Ectodermal cell (in vitro differentiated cells): Measurements from ENCODE around the gene MARVELD2.
"Not testable (repeated sequence)": the region's sequence is repeated elsewhere in the genome, so short reads cannot be mapped to it uniquely, and the experiment has no call there.

Experiments
- H3K27ac ChIP-seq: 2 replicates; pipeline ENCODE4 v1.7.0; 2013; ENCODE audit warnings: mild to moderate bottlenecking, low read depth, low read length; ENCODE audit not compliant: insufficient read depth, poor library complexity, severe bottlenecking
- H3K27me3 ChIP-seq: 2 replicates; pipeline ENCODE4 v1.7.0; 2013; ENCODE audit warnings: mild to moderate bottlenecking, low read length; ENCODE audit not compliant: insufficient read depth, control insufficient read depth, poor library complexity, severe bottlenecking
- H3K36me3 ChIP-seq: one replicate; pipeline ENCODE4 v1.7.0; 2013; ENCODE audit warnings: low read length; ENCODE audit not compliant: control insufficient read depth, insufficient read depth
- H3K4me1 ChIP-seq: one replicate; pipeline ENCODE4 v1.7.0; 2013; ENCODE audit warnings: low read length; ENCODE audit not compliant: control insufficient read depth, insufficient read depth
- H3K4me3 ChIP-seq: 2 replicates; pipeline ENCODE4 v1.7.0; 2013; ENCODE audit warnings: low read depth, low read length, control low read depth; ENCODE audit not compliant: insufficient read depth
- H3K9me3 ChIP-seq: 2 replicates; pipeline ENCODE4 v1.7.0; 2013; ENCODE audit warnings: mild to moderate bottlenecking, low read length, moderate library complexity; ENCODE audit not compliant: control insufficient read depth
- WGBS, 2 experiments: methylation state at CpG; one replicate each; pipeline ENCODE4 v1.1.7; 2013; ENCODE audit warnings: missing lambda C conversion rate in 2 of 2; 5-methylcytosine and 5-hydroxymethylcytosine counted together

The MARVELD2 gene

DNA sequence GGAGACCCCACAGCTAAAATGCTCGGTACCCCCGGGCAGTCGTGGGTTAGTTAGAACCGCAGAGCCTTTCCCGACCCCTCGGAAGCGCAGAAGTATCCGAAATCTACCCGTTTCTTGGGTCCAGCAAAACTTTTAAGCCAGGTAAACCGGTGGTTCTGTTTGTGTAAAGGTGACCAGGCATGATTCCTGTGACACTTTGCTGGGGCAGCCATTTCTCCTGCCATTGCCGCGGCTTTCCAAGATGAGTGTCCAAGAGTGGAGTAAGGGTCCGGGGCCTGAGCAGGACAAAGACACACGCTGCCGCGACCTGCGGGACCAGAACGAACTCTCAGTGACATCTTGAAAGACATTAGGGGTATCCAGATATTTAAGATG is 655 bp downstream of the MARVELD2 start:
- Histone ChIP-seq H3K27me3 (peaks cover 20% of the 10 kb centered on the region), H3K4me3 (peak overlapping the region; percentile 69), H3K27ac (no peak overlapping the region), H3K36me3 (peaks cover 6% of the 10 kb centered on the region), H3K4me1 (no peaks in the 10 kb centered on the region), H3K9me3 (no peaks in the 10 kb centered on the region)
- 3 to 5% methylated on average over 18 of the region's 18 CpGs for WGBS, 2 experiments

DNA sequence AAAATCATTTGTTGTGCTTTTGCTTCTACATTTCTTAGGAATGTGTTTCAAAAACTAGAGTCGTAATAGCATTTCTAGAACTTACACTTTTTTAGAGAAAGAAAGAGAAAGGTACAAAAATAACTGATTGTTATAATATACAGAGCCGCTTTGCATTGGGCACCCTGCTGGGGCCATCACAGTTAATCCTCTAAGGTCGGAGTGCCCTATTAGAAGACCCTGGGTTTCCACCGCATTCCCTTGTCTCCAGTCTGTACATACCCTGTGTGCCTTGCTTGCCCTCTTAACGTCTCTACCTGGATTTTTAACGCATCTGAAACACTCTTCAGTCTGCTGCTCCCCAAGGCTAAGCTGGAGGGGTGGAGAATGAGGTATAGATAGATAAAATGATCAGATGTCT is 1.3 kb downstream of the MARVELD2 start:
- peaks cover 20% of the 10 kb centered on the region for H3K27me3 ChIP-seq
- peak overlapping the region; percentile 69 for H3K4me3 ChIP-seq
- H3K9me3 ChIP-seq, result no peaks in the 10 kb centered on the region
- H3K4me1 ChIP-seq, result no peaks in the 10 kb centered on the region
- 25 to 27% methylated on average over 5 to 6 of the region's 6 CpGs for WGBS, 2 experiments
- H3K27ac ChIP-seq, result no peak overlapping the region
- peaks cover 6% of the 10 kb centered on the region for H3K36me3 ChIP-seq

GRCh38 chr5:69416699-69417098 is 1.8 kb downstream of the MARVELD2 start:
- H3K9me3 ChIP-seq, result no peaks in the 10 kb centered on the region
- H3K4me1 ChIP-seq, result no peaks in the 10 kb centered on the region
- peaks cover 20% of the 10 kb centered on the region for H3K27me3 ChIP-seq
- H3K4me3 ChIP-seq, result no peak overlapping the region
- no peak overlapping the region for H3K27ac ChIP-seq
- H3K36me3 ChIP-seq, result peaks cover 1% of the 10 kb centered on the region

DNA sequence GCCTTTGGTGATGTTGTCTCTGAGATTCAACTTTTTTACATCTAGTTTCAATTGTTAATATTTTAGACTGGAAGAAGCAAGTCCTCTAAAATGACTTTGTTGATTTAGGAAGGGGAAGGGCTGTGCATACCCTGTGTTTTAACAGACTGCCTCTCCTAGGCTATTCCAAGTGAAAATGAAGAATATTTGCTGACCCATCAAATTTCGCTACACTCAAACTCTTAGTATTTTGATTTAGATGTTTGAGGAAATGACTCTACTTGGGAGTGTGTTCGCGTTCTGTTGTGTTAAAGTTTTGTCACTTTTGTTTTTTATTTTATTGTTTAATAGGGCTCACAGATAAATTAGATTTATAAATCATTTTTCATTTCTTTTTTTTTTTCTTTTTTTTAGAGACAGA is 3.6 kb downstream of the MARVELD2 start:
- no peaks in the 10 kb centered on the region for H3K36me3 ChIP-seq
- no peaks in the 10 kb centered on the region for H3K9me3 ChIP-seq
- H3K4me1 ChIP-seq, result no peaks in the 10 kb centered on the region
- no peak overlapping the region for H3K4me3 ChIP-seq
- H3K27ac ChIP-seq, result no peak overlapping the region
- 97% methylated on average over 3 of the region's 3 CpGs; no CpG with 5 or more reads in 1 of the 2 experiments for WGBS, 2 experiments
- H3K27me3 ChIP-seq, result peaks cover 20% of the 10 kb centered on the region

GRCh38 chr5:69431424-69432303 is 16.7 kb downstream of the MARVELD2 start:
- Histone ChIP-seq H3K36me3 (no peaks in the 10 kb centered on the region), H3K27ac (no peak overlapping the region), H3K9me3 (no peaks in the 10 kb centered on the region), H3K27me3 (no peaks in the 10 kb centered on the region), H3K4me1 (peaks cover 2% of the 10 kb centered on the region), H3K4me3 (no peak overlapping the region)
- 90 to 93% methylated on average over 8 to 11 of the region's 11 CpGs for WGBS, 2 experiments

DNA sequence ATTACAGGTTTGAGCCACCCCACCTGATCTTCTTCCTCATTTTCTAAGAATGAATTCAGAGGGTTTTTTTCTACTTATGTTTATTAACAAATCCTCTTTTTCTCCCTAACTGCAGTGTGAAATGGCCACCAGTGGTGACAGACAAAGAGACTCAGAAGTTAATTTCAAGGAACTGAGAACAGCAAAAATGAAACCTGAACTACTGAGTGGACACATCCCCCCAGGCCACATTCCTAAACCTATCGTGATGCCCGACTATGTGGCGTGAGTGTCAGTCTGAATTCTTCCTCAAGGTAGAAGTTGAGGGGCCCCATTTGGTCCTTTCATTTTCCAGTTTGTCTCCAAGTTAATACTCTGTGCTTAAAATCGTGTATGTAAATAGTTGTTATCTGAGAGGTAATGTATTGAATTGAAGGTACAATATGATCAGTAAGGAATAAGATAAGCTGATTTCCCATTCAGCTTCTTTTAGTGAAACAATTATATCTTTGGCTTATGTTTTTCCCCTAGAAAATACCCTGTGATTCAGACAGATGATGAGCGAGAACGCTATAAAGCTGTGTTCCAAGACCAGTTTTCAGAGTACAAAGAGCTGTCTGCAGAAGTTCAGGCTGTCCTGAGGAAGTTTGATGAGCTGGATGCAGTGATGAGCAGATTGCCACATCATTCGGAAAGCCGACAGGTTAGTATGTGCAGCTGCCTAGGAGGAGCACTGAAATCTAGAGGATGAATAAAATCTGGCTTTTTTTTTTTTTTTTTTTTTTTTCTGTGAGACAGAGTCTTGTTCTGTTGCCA is 17.7 kb downstream of the MARVELD2 start:
- no peak overlapping the region for H3K4me3 ChIP-seq
- WGBS, 2 experiments, result 95 to 96% methylated on average over 8 of the region's 8 CpGs
- H3K36me3 ChIP-seq, result no peaks in the 10 kb centered on the region

GRCh38 chr5:69435276-69435884 is 20.5 kb downstream of the MARVELD2 start:
- 93 to 94% methylated on average over 5 of the region's 5 CpGs for WGBS, 2 experiments
- H3K4me1 ChIP-seq, result not testable (repeated sequence)

More for the DNA sequence above, 17.7 kb downstream of the MARVELD2 start:
- Histone ChIP-seq H3K9me3 (no peaks in the 10 kb centered on the region), H3K4me1 (peaks cover 2% of the 10 kb centered on the region), H3K27ac (no peak overlapping the region), H3K27me3 (no peaks in the 10 kb centered on the region)

GRCh38 chr5:69444127-69444754 is 29.3 kb downstream of the MARVELD2 start:
- Histone ChIP-seq H3K4me1 (no peaks in the 10 kb centered on the region), H3K27ac (no peak overlapping the region), H3K36me3 (no peaks in the 10 kb centered on the region), H3K9me3 (no peaks in the 10 kb centered on the region), H3K27me3 (no peaks in the 10 kb centered on the region), H3K4me3 (no peak overlapping the region)
- WGBS, 2 experiments, result 93 to 94% methylated on average over 7 of the region's 7 CpGs

More at GRCh38 chr5:69435276-69435884, 20.5 kb downstream of the MARVELD2 start:
- H3K4me3 ChIP-seq, H3K27ac ChIP-seq, H3K36me3 ChIP-seq, H3K9me3 ChIP-seq, H3K27me3 ChIP-seq: not testable (repeated sequence)

GRCh38 chr5:69449511-69449910 is 34.6 kb downstream of the MARVELD2 start:
- WGBS, 2 experiments, result 92 to 94% methylated on average over 8 of the region's 8 CpGs
- no peak overlapping the region for H3K27ac ChIP-seq

More at GRCh38 chr5:69449511-69449910, 34.6 kb downstream of the MARVELD2 start:
- Histone ChIP-seq H3K4me1 (no peaks in the 10 kb centered on the region), H3K9me3 (no peaks in the 10 kb centered on the region), H3K27me3 (no peaks in the 10 kb centered on the region), H3K4me3 (no peak overlapping the region), H3K36me3 (no peaks in the 10 kb centered on the region)
